NCI-H1694 (cell line): ENCODE data around the gene ARID5B.

Experiments
- DNase-seq: peaks from one replicate; lab custom pipeline; 2025; lab: John Stamatoyannopoulos, UW

Gene ARID5B

DNA sequence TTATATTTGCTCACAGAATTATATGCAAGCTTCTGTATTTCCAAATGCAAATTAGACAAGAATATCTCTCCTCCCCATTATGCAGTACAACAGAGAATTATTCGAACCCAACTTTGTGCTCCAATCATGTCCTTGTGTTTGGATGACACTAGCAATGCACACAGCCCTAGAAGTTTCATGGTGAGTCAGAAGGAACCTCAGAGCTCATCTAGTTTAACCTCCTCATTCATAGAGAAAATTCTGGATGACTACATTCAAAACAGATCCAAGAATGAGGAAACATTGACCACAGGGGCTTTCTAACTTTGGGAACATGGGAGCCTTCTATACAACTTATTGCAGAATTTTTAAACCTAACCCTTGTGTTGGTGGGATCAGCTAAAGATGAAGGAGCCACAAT, 12.8 kb upstream of the ARID5B start:
- DNase-seq: no peak

DNA sequence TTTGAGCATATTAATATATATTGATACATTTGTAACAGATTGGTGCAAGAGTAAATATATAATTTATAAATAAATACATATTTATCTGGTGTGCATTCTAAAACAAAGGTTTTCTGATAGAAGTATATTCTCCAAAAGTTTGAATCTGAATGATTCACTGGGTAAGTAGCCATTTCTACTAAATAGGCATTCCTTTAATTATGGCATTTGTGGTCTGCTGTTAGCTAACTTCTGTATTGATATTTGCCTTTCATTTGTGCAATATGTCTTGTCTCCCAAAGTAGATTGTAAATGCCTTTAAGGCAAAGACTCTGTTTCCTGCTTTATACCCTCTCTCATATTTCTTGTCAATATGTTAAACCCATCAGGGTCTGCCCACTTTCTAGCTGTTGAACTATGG, 11.1 kb upstream of the ARID5B start:
- DNase-seq: no peak

DNA sequence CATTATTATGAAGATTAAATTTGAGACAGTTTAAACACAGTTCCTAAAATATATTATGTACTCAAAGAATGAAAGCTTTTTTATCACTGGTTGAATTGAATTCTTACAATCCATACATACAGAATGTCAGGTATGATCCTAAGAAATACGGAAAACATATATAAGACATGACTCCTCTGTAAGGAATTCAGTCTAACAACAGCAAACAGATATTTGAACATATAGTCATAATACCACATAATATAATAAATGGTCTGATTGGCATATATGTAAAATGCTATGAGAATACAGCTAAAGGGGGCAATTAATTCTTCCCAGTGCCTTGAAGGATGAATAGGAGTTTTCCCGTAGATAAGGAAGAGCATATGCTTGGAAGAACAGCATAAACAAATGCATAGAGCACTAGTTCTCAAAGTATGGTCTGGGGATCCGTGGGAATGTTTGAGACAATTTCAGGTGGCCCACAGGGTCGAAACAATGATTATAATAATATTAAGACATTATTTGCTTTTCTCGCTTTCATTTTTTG, 10.6 kb upstream of the ARID5B start:
- DNase-seq: no peak

DNA sequence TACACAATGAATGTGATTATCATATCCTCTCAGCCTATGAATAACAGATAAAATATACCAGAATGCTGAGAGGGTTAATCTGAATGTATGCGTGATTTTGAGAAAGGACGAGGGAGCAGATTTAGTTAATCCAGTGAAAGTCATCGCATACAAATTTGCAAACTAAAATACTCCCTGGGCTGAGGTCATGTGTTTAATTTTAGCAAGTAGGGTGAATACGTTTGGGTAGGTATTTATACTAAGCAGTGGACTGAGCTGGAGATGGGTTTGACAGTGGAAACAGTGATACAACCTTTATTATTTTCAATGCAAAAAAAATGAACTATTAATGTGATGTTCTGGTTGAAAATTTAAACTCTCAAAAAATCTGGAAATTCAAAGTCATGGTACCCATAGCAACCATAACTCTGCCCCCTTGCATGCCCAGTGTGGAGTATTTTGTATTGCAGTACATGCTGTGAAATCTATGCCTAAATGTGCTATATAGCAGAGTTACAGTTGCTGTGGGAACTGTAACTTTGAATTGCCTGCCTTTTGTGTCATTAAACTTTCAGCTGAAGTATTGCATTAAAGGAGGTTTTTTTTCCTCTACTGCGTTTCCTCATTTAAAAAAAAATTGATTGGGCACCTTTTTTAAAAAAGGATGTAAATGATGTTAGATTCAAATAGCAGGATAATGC, 9.5 kb upstream of the ARID5B start:
- DNase-seq: no peak

DNA sequence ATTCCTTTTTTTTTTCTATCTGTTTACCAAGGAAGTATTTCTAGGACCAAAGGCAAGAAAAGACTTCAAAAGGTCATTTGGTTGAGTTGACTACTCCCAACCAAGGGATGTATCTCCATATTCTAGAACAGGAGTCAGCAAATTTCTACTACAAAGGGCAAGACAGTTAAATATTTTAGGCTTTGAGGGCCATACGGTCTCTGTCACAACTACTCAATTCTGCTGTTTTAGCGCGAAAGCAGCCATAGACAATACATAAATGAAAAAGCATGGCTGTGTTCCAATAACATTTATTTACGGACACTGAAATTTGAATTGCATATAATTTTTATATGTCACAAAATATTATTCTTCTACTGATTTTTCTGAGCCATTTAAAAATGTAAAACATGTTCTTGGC, 8.5 kb upstream of the ARID5B start:
- no peak for DNase-seq

DNA sequence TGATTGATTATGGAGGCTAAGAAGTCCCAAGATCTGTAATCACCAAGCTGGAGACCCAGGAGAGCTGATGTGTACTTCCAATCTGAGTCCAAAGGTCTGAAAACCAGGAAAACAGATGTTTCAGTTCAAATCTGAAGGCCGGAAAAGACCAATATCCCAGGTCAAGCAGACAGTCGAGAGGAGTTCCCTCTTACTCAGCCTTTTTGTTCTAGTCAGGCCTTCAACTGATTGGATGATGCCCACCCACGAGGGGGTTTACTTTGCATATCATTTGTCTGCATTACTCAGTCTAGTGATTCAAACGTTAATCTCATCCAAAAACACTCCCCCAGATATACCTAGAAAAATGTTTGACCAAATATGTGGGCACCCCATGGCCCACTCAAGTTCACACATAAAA, 7.4 kb upstream of the ARID5B start:
- no peak for DNase-seq

DNA sequence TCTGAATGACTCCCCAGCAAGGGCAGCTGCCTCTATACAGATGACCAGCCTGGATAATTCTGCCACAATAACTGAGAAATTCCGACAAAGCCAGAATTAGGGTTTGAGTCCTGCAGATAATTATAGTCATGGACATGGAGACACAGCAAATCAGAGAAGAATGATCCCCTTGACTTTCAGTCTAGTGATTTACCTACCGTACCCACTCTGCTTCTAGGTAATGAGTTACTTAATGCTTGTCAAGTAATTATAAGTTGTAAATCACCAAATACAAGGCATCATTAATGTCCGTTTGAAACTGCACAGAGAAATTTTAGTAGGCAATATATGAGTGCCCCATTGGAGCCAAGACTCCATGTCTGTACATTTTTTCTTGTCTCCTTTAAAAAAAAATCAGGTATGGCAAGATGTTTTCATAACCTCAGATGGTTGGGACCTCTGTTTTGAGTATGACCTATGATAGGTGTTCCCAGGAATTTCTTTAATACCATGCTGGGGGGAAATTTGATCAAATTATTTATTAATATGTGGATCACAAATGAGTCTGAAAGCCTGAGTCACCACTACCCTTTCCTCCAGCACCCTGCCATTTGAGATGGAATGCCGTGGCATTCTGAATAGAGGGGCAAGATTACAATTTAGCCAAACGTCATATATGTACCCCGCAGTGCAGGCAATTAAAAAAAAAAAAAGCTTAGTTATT, 5.5 kb upstream of the ARID5B start:
- no peak for DNase-seq

DNA sequence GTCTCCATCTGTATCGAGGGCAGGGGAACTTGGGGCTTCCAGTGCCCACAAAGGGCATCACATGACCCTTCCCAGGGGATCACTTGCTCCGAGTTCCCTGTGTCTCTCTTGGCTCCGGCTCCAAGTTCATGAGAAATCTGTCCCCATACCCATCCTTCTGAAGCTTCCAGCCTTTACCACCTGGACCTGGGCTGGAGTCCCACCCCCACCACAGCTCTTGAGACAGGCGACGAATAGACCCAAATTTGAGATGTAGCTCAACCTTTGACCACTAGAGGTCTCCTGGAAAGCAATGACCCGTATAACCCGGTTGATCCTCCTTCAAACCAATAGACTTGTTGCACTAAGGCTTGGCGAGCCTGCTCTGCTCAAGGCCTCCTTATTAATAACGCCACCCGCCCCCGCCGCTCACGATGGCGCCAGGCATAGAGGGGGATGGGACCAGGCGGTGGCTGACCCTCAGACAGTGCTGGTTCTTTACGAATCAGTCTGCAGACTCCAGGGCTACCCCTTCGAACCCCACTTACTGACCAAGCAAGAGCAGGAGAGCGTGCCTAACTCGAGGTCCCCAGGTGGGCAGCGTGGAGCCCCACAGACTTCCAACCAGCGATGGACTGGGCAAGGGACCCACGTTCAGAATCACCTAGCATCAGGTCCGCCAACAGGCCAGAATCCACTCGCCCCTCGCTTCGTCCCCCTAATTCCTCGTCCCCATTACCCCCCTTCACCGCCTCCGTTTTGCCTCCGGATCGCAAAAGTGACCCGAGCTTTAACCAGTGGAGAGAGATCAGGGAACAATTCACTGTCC, 4.4 kb upstream of the ARID5B start:
- DNase-seq: peak; percentile 5

DNA sequence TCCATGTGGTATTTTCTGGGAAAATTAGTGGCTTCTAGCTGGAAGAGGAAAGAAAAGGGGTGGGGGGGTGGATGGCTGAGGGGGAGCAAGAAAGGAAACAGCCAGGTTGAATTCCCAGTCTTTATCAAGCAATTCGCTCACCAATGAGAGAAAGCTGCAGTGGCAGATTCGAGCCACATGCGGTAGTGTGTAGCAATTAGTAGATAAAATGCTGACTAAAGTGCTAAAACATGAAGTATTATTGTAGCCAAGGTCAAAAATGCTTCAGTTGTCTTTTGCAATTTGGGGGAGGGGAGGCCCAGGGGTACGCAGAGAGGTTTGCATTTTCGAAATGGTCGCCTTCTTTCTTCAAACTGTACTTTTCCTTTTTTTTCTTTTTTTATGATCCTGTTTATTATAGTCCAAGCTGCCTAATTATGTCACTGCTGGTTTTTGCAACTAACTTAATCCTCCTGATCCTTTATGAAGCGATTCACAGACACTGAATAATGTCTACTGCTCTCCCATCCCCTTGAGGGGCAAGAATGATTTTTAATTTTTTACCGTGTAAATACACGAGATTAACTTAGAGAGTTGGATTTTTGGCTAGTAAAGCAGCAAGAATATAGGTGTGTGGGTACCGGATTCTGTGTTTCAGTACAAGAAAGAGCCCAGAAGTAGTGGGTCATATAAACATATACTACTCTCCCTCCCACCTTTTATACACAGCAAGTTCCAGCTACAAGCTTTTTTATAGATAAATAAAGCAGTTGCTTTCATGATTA, 3.6 kb upstream of the ARID5B start:
- no peak for DNase-seq

DNA sequence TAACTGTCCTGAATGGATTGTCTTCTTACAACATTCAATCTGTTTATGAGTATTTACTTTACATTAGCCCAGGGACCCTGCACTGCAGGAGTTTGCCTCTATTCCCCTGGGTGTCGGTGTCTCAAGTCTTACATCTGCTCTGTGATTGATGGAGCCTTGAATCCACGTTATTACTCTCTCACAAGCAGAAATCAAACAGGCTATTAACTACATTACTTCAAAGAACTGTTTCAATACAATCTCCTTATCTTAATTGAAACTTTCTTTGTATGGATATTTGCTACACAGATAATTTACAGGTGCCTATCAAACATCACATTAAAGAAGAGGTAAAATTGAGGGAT, 3.1 kb upstream of the ARID5B start:
- DNase-seq: peak; percentile 11

DNA sequence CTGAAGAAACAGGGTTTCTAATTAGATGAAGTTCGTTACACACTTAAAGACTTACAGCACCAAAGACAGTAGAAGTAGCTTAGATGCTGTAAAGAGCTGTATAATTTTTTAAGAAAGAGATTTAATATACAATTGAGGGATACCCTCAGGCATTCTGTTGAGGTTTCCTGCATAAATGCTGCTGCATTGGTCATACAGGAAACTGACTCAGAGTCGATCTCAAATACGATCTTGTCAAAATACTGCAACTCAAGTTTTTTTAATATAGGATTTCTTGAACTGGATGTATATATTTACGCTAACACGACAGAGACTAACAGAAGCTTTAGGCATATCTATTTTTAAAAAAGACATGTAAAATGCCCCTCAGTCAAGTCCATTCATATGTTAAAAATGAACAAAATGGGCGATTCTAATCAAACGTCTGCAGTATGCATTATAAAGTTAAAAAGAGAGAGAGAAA, 2.4 kb upstream of the ARID5B start:
- DNase-seq: no peak

DNA sequence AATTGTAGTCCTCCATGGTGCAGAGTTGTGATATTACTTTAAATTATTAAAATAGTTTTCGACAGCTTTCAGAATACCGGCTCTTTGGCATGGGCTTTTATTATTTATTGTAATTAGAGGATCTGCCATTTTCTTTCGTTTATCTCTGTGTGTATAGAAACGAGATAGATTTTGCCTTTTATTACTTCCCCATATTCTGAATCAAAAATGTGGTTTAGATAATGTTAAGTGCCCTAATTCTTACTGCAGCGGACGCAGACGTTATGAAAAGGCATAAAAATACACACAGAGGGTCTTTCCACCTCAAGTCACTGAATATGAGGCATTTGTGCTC, 1.9 kb upstream of the ARID5B start:
- DNase-seq: no peak

DNA sequence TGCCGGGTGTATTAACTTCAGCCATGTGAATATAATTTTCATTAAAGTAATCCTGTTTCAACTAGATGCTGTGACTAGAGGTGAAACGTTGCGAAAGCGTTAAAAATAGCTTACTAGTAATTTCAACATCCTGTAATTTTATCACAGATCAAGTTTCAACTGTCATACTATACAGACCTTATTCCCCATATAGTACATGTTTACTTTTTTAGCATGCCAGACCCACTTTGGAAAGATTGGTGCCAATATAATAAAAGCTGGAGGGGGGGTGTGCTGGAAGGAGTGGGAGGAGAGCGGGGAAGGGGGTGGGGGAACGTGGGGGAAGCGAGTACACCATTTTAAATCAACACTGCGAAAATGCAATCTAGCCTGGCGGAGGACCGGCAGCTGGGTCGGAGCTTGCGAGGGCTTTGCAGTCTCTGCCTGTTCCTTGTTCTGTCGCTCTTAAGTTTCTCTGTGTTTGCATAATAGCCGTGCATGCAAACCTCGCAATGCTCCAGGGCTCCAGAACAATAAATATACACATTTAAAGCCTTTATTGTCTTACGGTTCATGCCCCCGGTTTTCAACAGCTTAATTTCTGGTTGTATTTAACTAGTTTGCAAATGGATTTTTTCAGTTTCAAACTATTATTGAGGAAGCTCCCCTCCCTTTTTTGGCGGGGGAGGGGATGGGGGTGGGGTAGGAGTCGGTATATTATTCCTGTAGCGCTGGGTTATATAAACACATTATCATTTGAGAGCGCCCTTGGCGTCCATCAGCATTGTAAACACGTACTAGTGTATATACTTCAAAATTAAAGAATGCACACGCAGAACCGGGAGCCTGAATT, 1.3 kb upstream of the ARID5B start:
- peak; percentile 56 for DNase-seq

DNA sequence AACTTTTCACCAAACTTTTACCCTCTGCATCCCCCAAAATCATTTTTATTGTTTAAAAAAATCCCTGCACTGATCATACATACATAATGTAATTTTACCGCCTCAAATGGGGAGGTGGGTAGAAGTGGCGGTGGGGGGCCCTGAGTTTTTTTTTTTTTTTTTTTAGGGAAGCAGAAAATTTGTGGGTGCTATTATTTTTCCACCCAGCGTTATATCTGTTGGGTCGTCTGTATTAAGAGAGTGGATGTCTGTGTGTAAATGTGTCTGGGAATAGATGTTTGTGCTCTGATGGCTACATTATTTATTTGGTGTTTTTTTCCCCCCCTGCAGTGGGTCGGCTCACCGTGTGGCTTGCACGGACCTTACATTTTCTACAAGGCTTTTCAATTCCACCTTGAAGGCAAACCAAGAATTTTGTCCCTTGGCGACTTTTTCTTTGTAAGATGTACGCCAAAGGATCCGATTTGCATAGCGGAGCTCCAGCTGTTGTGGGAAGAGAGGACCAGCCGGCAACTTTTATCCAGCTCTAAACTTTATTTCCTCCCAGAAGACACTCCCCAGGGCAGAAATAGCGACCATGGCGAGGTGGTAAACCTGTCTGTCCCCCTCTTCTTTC, 438 bp downstream of the ARID5B start:
- DNase-seq: no peak

DNA sequence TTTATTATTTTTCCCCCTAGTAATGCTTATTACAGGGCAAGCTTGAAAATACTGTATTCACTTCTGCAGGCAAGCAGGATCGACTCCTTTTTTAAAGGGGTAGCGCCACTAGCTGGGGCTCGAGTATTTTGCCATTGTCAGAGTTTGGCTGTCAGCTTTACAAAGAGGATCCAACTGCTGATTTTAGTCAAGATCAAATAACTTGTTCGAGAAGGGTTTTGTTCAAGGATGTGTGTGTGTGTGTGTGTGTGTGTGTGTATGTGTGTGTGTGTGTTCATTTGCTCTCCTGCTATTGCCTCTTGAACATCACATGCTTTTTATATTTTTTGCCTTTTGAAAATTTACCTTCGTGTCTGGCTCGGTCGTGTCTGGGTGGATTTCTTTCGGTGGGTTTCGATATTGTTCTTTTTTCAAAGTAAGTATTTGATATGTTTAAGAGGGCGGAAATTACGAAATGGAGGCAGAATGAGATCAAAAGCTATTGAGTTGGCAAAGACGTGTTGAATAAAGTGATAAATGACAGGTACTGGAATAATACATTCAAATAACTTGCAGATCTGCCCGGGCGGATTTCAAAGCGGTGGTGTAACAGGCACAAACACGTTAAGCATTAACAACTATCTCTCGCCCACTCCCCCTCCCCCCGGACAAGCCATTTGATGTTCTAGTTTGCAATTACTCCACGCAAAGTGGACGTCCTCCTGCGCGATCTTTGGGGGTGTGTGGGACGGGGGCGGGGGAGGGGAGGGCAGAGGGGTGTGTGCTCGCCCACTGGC, 1.1 kb downstream of the ARID5B start:
- DNase-seq: no peak

DNA sequence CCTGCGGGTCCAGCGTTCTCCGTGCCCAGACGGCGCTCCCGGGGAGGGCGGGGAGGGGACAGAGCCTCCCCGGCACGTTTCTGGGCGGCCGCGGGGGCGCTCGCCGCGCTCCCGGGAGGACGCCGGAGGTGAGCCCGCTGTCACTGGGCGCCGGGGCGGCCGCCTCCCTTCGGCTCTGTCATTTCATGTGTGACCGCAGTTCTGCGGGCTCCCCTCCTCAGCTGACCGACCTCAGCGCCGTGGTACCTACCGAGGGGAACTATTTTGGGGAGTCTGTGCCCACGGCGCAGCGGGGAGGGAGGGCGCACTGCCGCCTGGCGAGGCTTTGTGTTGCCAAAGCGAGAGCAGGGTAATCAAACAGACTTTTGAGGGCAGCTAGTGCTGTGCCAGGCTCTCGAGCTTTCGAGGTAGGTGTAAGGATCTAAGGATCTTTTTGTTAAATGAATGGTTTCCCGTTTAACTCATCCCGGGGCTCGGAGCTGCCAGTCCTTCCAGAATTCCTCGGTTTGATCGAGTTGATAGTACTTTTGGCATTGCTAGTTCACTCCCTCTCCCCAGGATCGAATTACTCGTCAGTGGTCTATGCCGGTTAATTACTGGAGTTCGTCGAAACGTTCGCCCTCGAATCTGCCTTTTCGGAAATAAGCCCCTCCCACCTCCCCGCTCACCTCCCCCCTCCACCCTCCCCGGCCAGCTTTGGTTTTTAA, 1.9 kb downstream of the ARID5B start:
- DNase-seq: peak; percentile 14

DNA sequence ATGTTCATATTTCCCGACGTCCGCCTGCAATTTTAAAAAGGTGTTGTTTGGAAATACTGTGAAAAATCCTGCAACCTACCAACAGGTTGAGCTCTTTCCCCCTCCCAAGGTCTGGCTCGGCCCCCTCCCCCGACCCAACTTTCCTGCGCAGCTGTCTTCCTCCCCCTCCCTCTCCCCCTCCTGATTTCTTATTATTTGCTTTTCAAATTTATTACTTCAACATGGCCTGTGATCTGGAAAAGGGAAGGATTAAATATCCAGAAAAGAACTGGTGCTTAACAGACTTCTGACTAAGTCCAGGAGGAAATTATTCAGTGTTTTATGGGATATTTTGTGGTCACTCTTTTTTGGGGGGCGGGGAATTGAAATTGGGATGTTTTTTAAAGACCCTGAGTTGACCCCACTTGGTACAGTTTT, 2.4 kb downstream of the ARID5B start:
- DNase-seq: no peak

DNA sequence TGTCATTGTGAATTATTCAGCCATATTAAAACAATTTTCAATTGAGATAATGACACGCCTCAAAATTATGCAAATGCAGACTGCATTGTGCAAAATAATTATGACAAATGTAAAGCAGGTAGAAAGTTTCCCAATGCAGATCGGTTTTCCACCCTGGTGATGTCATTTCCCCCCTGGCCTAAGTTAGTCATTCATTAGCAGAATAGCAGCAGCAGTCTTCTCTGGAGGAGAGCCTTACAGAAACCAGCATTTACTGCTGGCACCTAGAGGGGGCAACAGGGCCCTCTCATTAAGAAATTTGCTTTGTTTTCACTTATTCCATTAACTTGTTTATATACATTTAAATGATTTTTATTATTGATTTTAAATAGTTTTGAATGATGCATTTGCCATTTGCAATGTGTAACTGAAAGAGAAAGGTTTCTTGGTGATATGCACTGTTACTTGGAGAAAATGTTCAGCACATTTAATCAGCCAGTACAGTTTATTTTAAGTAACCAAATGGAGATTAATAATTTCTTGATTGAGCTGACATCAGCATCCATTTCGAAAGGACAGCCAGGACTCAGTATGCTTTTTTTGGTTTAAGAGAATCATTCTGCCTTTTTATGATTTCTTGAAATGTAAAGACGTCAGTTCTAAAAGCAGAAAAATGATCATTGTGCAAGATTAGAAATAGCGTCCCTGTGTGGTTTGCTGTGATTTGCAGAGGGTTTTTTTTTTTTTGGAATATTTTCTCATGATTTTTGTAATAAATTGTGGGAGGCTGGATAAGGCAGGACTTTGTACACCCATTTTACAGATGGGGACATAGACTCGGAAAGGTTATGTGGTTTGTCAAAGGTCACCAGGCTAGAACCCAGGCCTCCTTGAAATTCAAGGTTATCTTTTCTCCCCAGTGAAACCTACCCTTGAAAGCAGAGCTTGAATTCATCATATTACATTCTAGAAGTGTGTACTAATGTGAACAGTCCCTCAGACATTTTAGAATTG, 3.5 kb downstream of the ARID5B start:
- peak; percentile 6 for DNase-seq
